GM23248 (cell line): ENCODE measurements around the gene PDE8B. TPM values are rescaled to one million over a fixed set of nuclear protein-coding genes. Genes with fewer than 3 reads are reported as not detected.
A peak's percentile ranks its signal among the peaks of the same experiment; 100 is the strongest.

Experiments
- DNase-seq: peaks from one replicate; pipeline ENCODE4 v3.0.0-alpha.2; 2015
- H2AFZ ChIP-seq: fragments of 200-600 bp; sonication (generic); 2 replicates; pipeline ENCODE4 v1.6.1; 2016; ENCODE audit warnings: antibody characterized with exemption
- H3F3A ChIP-seq: fragments of 200-600 bp; sonication (generic); 2 replicates; pipeline ENCODE4 v1.6.1; 2016; ENCODE audit warnings: mild to moderate bottlenecking, antibody characterized with exemption, mixed run types; ENCODE audit not compliant: insufficient read depth
- H3K27ac ChIP-seq: fragments of 200-600 bp; sonication (generic); 2 replicates; pipeline ENCODE4 v1.5.1; 2016; ENCODE audit warnings: mild to moderate bottlenecking
- H3K27me3 ChIP-seq: fragments of 200-600 bp; sonication (generic); replicated peaks from 2 replicates; pipeline ENCODE4 v1.6.1; 2016; ENCODE audit warnings: mild to moderate bottlenecking; ENCODE audit not compliant: insufficient read depth
- H3K36me3 ChIP-seq: fragments of 200-600 bp; sonication (generic); 2 replicates; pipeline ENCODE4 v1.6.1; 2016; ENCODE audit warnings: low read depth, mild to moderate bottlenecking
- H3K4me1 ChIP-seq: fragments of 200-600 bp; sonication (generic); 2 replicates; pipeline ENCODE4 v1.6.1; 2016; ENCODE audit warnings: mild to moderate bottlenecking; ENCODE audit not compliant: insufficient read depth
- H3K4me2 ChIP-seq: fragments of 200-600 bp; sonication (generic); one replicate; pipeline ENCODE4 v1.6.1; 2016; ENCODE audit warnings: mild to moderate bottlenecking; ENCODE audit not compliant: unreplicated experiment
- H3K4me3 ChIP-seq: fragments of 200-600 bp; sonication (generic); 2 replicates; pipeline ENCODE4 v1.5.1; 2016; ENCODE audit warnings: mild to moderate bottlenecking
- H3K79me2 ChIP-seq: fragments of 200-600 bp; sonication (generic); 2 replicates; pipeline ENCODE4 v1.6.1; 2016; ENCODE audit warnings: mild to moderate bottlenecking; ENCODE audit not compliant: insufficient read depth
- H3K9ac ChIP-seq: fragments of 200-600 bp; sonication (generic); 2 replicates; pipeline ENCODE4 v1.6.1; 2016; ENCODE audit warnings: mild to moderate bottlenecking
- H3K9me2 ChIP-seq: fragments of 200-600 bp; sonication (generic); 2 replicates; pipeline ENCODE4 v1.6.1; 2016; ENCODE audit warnings: mixed run types, mild to moderate bottlenecking, moderate library complexity; ENCODE audit not compliant: insufficient read depth
- H3K9me3 ChIP-seq: fragments of 200-600 bp; sonication (generic); one replicate; pipeline ENCODE4 v1.6.1; 2017; ENCODE audit warnings: low read depth
- H4K20me1 ChIP-seq: fragments of 200-600 bp; sonication (generic); 2 replicates; pipeline ENCODE4 v1.6.0; 2016; ENCODE audit not compliant: insufficient read depth
- EZH2 ChIP-seq: fragments of 200-600 bp; sonication (generic); IDR thresholded peaks from 2 replicates; pipeline ENCODE4 v1.6.1; 2018; ENCODE audit warnings: antibody characterized with exemption, mild to moderate bottlenecking; ENCODE audit not compliant: insufficient read depth, poor library complexity, severe bottlenecking
- EZH2phosphoT487 ChIP-seq: fragments of 200-600 bp; sonication (generic); IDR thresholded peaks from 2 replicates; pipeline ENCODE4 v1.6.1; 2018; ENCODE audit warnings: antibody characterized with exemption, moderate library complexity, mild to moderate bottlenecking, low read depth; ENCODE audit not compliant: insufficient read depth
- WGBS, 2 experiments: methylation state at CpG; one replicate each; pipeline ENCODE4 v1.1.6; 2015 to 2017; ENCODE audit warnings: low lambda C conversion rate in 2 of 2, low coverage in 1 of 2; ENCODE audit errors: missing lambda C conversion rate in 2 of 2; 5-methylcytosine and 5-hydroxymethylcytosine counted together
- in situ Hi-C: fragments of 300-500 bp; cut with MboI; formaldehyde crosslinking; loops from 2 replicates; pipeline ENCODE4 v1.15.0; 2020
- polyA plus RNA-seq: library from polyadenylated mRNA; unstranded; fragments of >200 nt; fragmentation: Nextera tagmentation; extraction: Ambion mirVana; gene quantifications from 2 replicates; pipeline ENCODE4 v1.2.1, GENCODE V29; 2016
- total RNA-seq: library from RNA; depleted of rRNA; stranded (reverse); fragments of >200 nt; shearing (Covaris generic); gene quantifications from 2 replicates; pipeline ENCODE4 v1.2.3, GENCODE V29; 2014

The PDE8B gene
- total and polyA plus RNA-seq, 2 experiments from 2014 or later, result 0.40 TPM; not detected in 1

GRCh38 chr5:77310494-77311213 is 100.2 kb downstream of the PDE8B start:
- no peak for TF ChIP-seq EZH2
- no peak for TF ChIP-seq EZH2phosphoT487
- H3K79me2 ChIP-seq, result no peaks in the 10 kb centered on the region
- H3K4me1 ChIP-seq, result peaks cover 11% of the 10 kb centered on the region
- in situ Hi-C loops, result no loop called here
- H3K9me2 ChIP-seq, result no peaks in the 10 kb centered on the region
- H3F3A ChIP-seq, result peaks cover 13% of the 10 kb centered on the region
- no peak for DNase-seq
- H3K4me3 ChIP-seq, result no peak overlapping the region
- 90 to 93% methylated on average over 4 of the region's 4 CpGs for WGBS, 2 experiments
- no peaks in the 10 kb centered on the region for H3K27me3 ChIP-seq
- no peak overlapping the region for H3K9ac ChIP-seq
- H2AFZ ChIP-seq, result no peak overlapping the region
- H3K27ac ChIP-seq, result no peak overlapping the region
- no peaks in the 10 kb centered on the region for H4K20me1 ChIP-seq
- no peaks in the 10 kb centered on the region for H3K9me3 ChIP-seq
- H3K36me3 ChIP-seq, result no peaks in the 10 kb centered on the region
- no peak overlapping the region for H3K4me2 ChIP-seq

GRCh38 chr5:77311214-77311571 is 100.7 kb downstream of the PDE8B start:
- peaks cover 7% of the 10 kb centered on the region for H3F3A ChIP-seq
- H3K9me2 ChIP-seq, result no peaks in the 10 kb centered on the region
- TF ChIP-seq EZH2phosphoT487 (no peak), EZH2 (no peak)
- H3K4me3 ChIP-seq, result no peak overlapping the region
- no peak for DNase-seq
- peaks cover 6% of the 10 kb centered on the region for H3K4me1 ChIP-seq
- no peak overlapping the region for H3K9ac ChIP-seq
- in situ Hi-C loops, result no loop called here
- H3K27me3 ChIP-seq, result no peaks in the 10 kb centered on the region
- 74 to 81% methylated on average over 1 of the region's 1 CpG for WGBS, 2 experiments
- no peak overlapping the region for H2AFZ ChIP-seq
- no peaks in the 10 kb centered on the region for H3K79me2 ChIP-seq
- no peak overlapping the region for H3K27ac ChIP-seq
- H4K20me1 ChIP-seq, result no peaks in the 10 kb centered on the region
- no peaks in the 10 kb centered on the region for H3K36me3 ChIP-seq
- H3K4me2 ChIP-seq, result no peak overlapping the region
- no peaks in the 10 kb centered on the region for H3K9me3 ChIP-seq

- Histone ChIP-seq H3K9me3 (no peaks in the 10 kb centered on the region), H3K9me2 (no peaks in the 10 kb centered on the region), H4K20me1 (no peaks in the 10 kb centered on the region), H3K27ac (no peak overlapping the region), H3K27me3 (no peaks in the 10 kb centered on the region), H2AFZ (no peak overlapping the region), H3K36me3 (no peaks in the 10 kb centered on the region), H3K9ac (no peak overlapping the region), H3K4me2 (no peak overlapping the region), H3K79me2 (no peaks in the 10 kb centered on the region), H3F3A (no peaks in the 10 kb centered on the region), H3K4me1 (peaks cover 7% of the 10 kb centered on the region; the same call in 1 of the 2 replicates), H3K4me3 (no peak overlapping the region)
- DNase-seq, result peak; percentile 71
- in situ Hi-C loops, result no loop called here
- WGBS, 2 experiments, result 27 to 56% methylated on average over 1 of the region's 1 CpG
- TF ChIP-seq EZH2 (no peak), EZH2phosphoT487 (no peak)
These were observed 101.9 kb downstream of the PDE8B start for GRCh38 chr5:77312413-77312812.

- Histone ChIP-seq H3K79me2 (no peaks in the 10 kb centered on the region), H3K36me3 (no peaks in the 10 kb centered on the region), H3K9me3 (no peaks in the 10 kb centered on the region), H3K4me1 (peaks cover 7% of the 10 kb centered on the region; the same call in 1 of the 2 replicates), H3K27me3 (no peaks in the 10 kb centered on the region), H4K20me1 (no peaks in the 10 kb centered on the region), H3K9ac (no peak overlapping the region), H3K4me2 (no peak overlapping the region), H2AFZ (no peak overlapping the region), H3F3A (no peaks in the 10 kb centered on the region), H3K4me3 (no peak overlapping the region), H3K27ac (no peak overlapping the region), H3K9me2 (no peaks in the 10 kb centered on the region)
- no peak for TF ChIP-seq EZH2phosphoT487
- TF ChIP-seq EZH2, result no peak
- DNase-seq, result peak; percentile 50
- 45 to 58% methylated on average over 1 of the region's 1 CpG for WGBS, 2 experiments
- in situ Hi-C loops, result no loop called here
These were observed 106.6 kb downstream of the PDE8B start for GRCh38 chr5:77316871-77317661.
